Activated naive CD8-positive, alpha-beta T cell treated with anti-CD3 and anti-CD28 coated beads for 36 hours (primary cell): ENCODE measurements around the gene METTL22. TPM values are rescaled to one million over a fixed set of nuclear protein-coding genes. Genes with fewer than 3 reads are reported as not detected.

Experiments
- DNase-seq: peaks from one replicate; pipeline ENCODE4 v3.0.0; 2021
- H3K27ac Mint-ChIP-seq: one replicate; pipeline ENCODE4 v1.8.0; 2022; ENCODE audit warnings: mild to moderate bottlenecking, moderate library complexity, mixed read lengths
- H3K27me3 Mint-ChIP-seq: one replicate; pipeline ENCODE4 v1.8.0; 2022; ENCODE audit warnings: mild to moderate bottlenecking, mixed read lengths
- H3K36me3 Mint-ChIP-seq: one replicate; pipeline ENCODE4 v1.8.0; 2021; ENCODE audit warnings: mild to moderate bottlenecking, mixed read lengths
- H3K4me1 Mint-ChIP-seq: one replicate; pipeline ENCODE4 v1.8.0; 2021; ENCODE audit warnings: mixed read lengths
- H3K4me3 Mint-ChIP-seq: one replicate; pipeline ENCODE4 v1.8.0; 2022; ENCODE audit warnings: mild to moderate bottlenecking, moderate library complexity, mixed read lengths
- H3K9me3 Mint-ChIP-seq: one replicate; pipeline ENCODE4 v1.8.0; 2022; ENCODE audit warnings: mixed read lengths
- total RNA-seq, 2 experiments: library from RNA; stranded (reverse); gene quantifications; one replicate each; pipeline ENCODE4 v1.2.3, GENCODE V29; 2021

Gene METTL22
- total RNA-seq, 2 experiments from 2014 or later: 25.0 to 26.8 TPM

GRCh38 chr16:8588682-8589056 lies 32.8 kb upstream of the METTL22 start:
- Mint-ChIP-seq H3K36me3 (no peaks in the 10 kb centered on the region), H3K27ac (no peak overlapping the region), H3K9me3 (no peaks in the 10 kb centered on the region), H3K4me3 (no peak overlapping the region), H3K4me1 (peaks cover 3% of the 10 kb centered on the region), H3K27me3 (peaks cover 39% of the 10 kb centered on the region)
- DNase-seq: no peak

DNA sequence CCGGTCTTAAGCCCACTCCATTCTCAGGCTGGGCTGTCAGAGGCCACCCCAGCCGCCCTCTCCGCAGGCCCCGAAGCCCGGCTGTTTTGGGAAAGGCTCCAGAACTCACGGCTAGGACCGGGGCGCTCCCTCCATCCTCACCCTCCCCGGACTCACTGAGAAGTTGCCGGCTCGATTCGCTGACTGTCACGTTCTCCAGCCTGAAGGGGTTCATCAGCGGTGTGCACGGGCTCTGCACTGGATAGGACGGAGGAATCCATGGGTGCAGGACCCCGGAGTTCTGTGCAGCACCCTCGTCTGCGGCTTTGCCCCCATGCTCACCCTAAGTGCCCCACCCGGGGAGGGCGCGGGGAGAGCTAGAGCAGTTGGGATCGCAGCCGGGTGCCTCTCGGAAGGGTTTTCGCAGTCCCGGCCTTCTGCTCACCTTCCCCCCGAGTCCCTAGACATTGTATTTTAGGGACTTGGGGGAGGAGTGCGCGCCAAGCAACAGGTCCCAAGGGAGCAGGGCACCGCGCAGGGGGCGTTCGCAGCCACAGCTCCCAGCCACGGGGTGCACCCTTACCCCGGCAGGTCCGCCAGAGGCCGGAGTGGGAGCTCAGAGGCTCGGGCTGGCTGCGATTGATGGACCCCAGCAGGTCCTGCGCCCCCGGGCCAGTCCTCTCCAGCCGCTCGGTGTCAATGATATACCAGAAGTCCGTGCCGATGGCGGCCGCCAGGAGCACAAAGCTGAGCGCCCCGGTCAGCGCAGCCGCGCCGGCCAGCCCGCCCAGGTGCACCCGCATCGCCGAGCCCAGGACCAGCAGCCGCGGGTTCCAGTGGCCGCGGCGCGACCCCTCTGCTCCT lies 32.2 kb upstream of the METTL22 start:
- Mint-ChIP-seq H3K4me1 (peaks cover 3% of the 10 kb centered on the region), H3K4me3 (no peak overlapping the region), H3K9me3 (no peaks in the 10 kb centered on the region), H3K36me3 (no peaks in the 10 kb centered on the region), H3K27ac (no peak overlapping the region), H3K27me3 (peaks cover 39% of the 10 kb centered on the region)
- no peak for DNase-seq

- no peaks in the 10 kb centered on the region for H3K9me3 Mint-ChIP-seq
- H3K4me3 Mint-ChIP-seq: no peak within 1 kb of the TSS
- H3K4me1 Mint-ChIP-seq: peaks cover 3% of the 10 kb centered on the region
- H3K27me3 Mint-ChIP-seq: peaks cover 43% of the 10 kb centered on the region
- DNase-seq: no peak
- H3K27ac Mint-ChIP-seq: no peak within 1 kb of the TSS
- H3K36me3 Mint-ChIP-seq: no peaks in the 10 kb centered on the region
These were observed 31.4 kb upstream of the METTL22 start, which contains the start of gene TMEM114 for GRCh38 chr16:8589900-8590688. TSS of gene TMEM114 (minus strand) at chr16:8590511. CDS start at chr16:8589838, 673 bp downstream.

GRCh38 chr16:8590811-8591210 lies 30.7 kb upstream of the METTL22 start:
- H3K4me3 Mint-ChIP-seq: no peak overlapping the region
- no peak for DNase-seq
- no peaks in the 10 kb centered on the region for H3K9me3 Mint-ChIP-seq
- H3K27me3 Mint-ChIP-seq: peaks cover 37% of the 10 kb centered on the region
- no peak overlapping the region for H3K27ac Mint-ChIP-seq
- H3K4me1 Mint-ChIP-seq: peaks cover 3% of the 10 kb centered on the region
- no peaks in the 10 kb centered on the region for H3K36me3 Mint-ChIP-seq

DNA sequence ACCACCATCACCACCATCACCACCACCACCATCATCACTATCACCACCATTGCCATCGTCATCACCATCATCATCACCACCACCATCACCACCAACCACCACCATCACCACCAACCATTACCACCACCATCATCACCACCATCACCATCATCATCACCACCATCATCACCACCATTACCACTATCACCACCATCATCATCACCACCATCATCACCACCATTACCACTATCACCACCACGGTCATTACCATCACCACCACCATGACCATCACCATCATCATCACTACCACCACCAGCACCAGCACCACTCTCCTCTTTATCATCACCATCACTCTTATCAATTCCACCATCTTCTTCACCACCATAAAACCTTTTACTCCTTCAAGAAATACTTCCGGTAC lies 30.0 kb upstream of the METTL22 start:
- Mint-ChIP-seq H3K4me3 (no peak overlapping the region), H3K27me3 (peaks cover 32% of the 10 kb centered on the region), H3K4me1 (peaks cover 3% of the 10 kb centered on the region), H3K36me3 (no peaks in the 10 kb centered on the region), H3K9me3 (no peaks in the 10 kb centered on the region), H3K27ac (no peak overlapping the region)
- no peak for DNase-seq

DNA sequence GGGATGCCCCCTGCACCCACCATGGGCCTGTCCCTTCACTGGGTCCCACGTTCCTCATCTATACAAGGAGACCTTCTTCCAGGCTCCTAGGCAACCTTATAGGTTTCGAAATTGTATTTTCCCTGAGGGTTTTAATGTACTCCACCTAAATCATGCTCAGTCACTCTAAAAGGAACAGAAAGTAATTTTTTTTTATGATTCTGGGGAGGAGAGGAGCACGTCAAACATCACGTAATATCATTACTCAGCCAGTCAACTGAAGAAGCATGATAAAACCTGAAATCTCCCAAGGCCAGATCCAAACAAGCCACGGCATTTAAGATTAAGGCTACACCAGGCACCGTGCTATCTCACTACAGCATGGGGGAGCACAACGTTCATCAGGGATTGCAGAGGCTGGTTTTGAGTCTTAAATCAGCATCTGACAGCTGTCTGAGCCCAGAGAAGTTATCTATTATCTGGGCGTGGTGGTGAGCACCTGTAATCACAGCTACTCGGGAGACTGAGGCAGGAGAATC lies 27.3 kb upstream of the METTL22 start:
- H3K27me3 Mint-ChIP-seq: peaks cover 6% of the 10 kb centered on the region
- no peak overlapping the region for H3K27ac Mint-ChIP-seq
- H3K4me1 Mint-ChIP-seq: peaks cover 3% of the 10 kb centered on the region

GRCh38 chr16:8595783-8596182 lies 25.7 kb upstream of the METTL22 start:
- no peak overlapping the region for H3K4me3 Mint-ChIP-seq
- H3K4me1 Mint-ChIP-seq: no peaks in the 10 kb centered on the region
- no peaks in the 10 kb centered on the region for H3K9me3 Mint-ChIP-seq
- DNase-seq: no peak
- peaks cover 4% of the 10 kb centered on the region for H3K27me3 Mint-ChIP-seq
- no peak overlapping the region for H3K27ac Mint-ChIP-seq
- H3K36me3 Mint-ChIP-seq: no peaks in the 10 kb centered on the region

More for the DNA sequence above, 27.3 kb upstream of the METTL22 start:
- Mint-ChIP-seq H3K36me3 (no peaks in the 10 kb centered on the region), H3K9me3 (no peaks in the 10 kb centered on the region), H3K4me3 (no peak overlapping the region)
- DNase-seq: no peak

- Mint-ChIP-seq H3K36me3 (no peaks in the 10 kb centered on the region), H3K27ac (no peak overlapping the region), H3K4me3 (no peak overlapping the region), H3K4me1 (no peaks in the 10 kb centered on the region), H3K9me3 (no peaks in the 10 kb centered on the region), H3K27me3 (peaks cover 4% of the 10 kb centered on the region)
- DNase-seq: no peak
These were observed 24.9 kb upstream of the METTL22 start for GRCh38 chr16:8596581-8596980.

DNA sequence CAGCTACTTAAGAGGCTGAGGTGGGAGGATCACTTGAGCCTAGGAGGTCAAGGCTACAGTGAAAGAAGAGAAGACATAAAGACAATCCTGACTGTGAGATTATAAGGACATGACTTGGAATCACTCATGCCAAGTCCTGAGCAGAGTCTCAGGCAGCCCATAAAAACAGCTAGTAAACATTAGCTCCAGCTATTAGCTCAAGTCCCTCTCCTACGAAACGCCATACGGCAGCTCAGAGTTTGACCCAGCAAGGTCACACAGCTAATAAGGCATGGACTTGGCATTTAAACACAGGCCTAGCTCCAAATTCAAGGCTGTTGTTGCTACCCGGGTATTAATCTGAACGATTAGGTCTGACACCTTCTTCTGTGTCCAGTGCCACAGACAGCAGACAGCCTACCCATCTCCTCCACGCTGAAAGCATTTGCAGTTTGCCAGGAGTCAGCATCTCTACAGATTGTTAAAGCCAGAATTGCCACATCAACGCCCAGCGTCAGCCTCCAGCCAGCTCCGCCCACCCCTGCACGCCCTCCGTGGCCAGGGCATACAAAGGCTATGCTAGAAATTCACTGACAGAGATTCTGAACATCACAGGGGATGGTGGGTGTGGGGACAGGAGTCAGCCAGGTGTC lies 21.2 kb upstream of the METTL22 start:
- Mint-ChIP-seq H3K4me3 (no peak overlapping the region), H3K9me3 (no peaks in the 10 kb centered on the region), H3K4me1 (no peaks in the 10 kb centered on the region), H3K36me3 (no peaks in the 10 kb centered on the region), H3K27ac (no peak overlapping the region), H3K27me3 (peaks cover 6% of the 10 kb centered on the region)
- no peak for DNase-seq

DNA sequence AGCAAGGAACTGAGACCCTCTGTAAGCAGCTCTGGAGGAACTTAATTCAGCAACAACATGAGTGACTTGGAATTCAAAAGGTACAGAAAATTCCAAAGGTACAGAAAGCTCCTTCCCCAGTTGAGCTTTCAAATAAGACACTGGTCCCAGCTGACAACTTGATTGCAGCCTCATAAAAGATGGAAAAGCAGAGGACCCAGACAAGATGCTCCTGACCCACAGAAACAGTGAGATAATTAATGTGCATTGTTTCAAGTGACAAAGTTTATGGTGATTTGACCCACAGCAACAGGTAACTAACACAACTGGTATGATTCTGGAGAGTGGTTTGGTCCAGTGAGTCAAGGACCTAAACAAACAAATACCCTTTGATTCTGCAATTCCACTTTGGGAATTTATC lies 15.9 kb upstream of the METTL22 start:
- no peaks in the 10 kb centered on the region for H3K9me3 Mint-ChIP-seq
- no peak overlapping the region for H3K27ac Mint-ChIP-seq
- no peak overlapping the region for H3K4me3 Mint-ChIP-seq
- H3K4me1 Mint-ChIP-seq: no peaks in the 10 kb centered on the region
- H3K36me3 Mint-ChIP-seq: no peaks in the 10 kb centered on the region
- DNase-seq: no peak
- H3K27me3 Mint-ChIP-seq: peaks cover 9% of the 10 kb centered on the region

DNA sequence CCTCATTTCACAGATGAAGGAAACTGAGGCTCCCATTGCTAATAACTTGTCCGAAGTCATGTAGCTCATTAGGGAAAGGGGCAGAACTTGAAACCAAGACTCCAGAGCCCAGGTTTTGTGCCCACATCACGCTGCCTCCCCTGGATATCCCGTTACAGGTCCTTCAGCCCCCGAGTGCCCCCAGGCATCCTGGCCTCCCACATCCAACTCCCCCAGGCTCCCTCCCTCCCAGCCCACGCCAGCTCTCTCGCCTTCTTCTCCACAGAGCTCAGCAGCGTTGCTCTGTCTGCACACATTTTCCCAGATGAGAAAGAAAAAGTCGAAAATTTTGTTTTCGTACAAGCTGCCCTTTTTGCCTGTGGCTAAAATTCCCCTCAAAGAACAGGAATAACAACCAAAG lies 14.3 kb upstream of the METTL22 start:
- H3K9me3 Mint-ChIP-seq: no peaks in the 10 kb centered on the region
- H3K27ac Mint-ChIP-seq: no peak overlapping the region
- H3K27me3 Mint-ChIP-seq: peaks cover 17% of the 10 kb centered on the region
- H3K4me1 Mint-ChIP-seq: no peaks in the 10 kb centered on the region
- DNase-seq: no peak
- no peak overlapping the region for H3K4me3 Mint-ChIP-seq
- no peaks in the 10 kb centered on the region for H3K36me3 Mint-ChIP-seq

DNA sequence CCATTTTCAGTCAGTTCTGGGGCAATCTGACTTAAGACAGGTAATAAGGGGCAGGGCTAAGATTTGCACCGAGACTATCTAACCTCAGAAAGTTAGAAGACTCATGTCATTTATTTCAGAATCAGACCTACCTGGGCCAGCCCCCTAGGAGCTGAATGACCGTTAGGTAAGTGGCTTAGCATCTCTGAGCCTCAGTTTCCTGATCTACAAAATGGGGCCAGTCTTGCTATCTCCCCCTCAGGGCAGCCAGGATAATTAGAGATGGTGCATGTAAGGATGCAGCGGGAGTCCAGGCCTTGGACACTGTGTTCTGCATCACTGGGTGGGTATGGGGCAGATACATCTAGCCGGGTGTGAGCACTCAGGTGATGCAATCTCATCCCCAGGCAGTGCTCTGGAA lies 10.4 kb upstream of the METTL22 start:
- Mint-ChIP-seq H3K36me3 (no peaks in the 10 kb centered on the region), H3K27me3 (peaks cover 21% of the 10 kb centered on the region), H3K4me3 (no peak overlapping the region), H3K9me3 (no peaks in the 10 kb centered on the region), H3K4me1 (no peaks in the 10 kb centered on the region), H3K27ac (no peak overlapping the region)
- no peak for DNase-seq

GRCh38 chr16:8611886-8612600 lies 9.5 kb upstream of the METTL22 start:
- Mint-ChIP-seq H3K27me3 (peaks cover 21% of the 10 kb centered on the region), H3K36me3 (no peaks in the 10 kb centered on the region), H3K4me1 (no peaks in the 10 kb centered on the region), H3K9me3 (no peaks in the 10 kb centered on the region), H3K4me3 (no peak overlapping the region), H3K27ac (no peak overlapping the region)
- no peak for DNase-seq

GRCh38 chr16:8614435-8615029 lies 7.0 kb upstream of the METTL22 start:
- H3K9me3 Mint-ChIP-seq: no peaks in the 10 kb centered on the region
- no peak overlapping the region for H3K4me3 Mint-ChIP-seq
- no peaks in the 10 kb centered on the region for H3K36me3 Mint-ChIP-seq
- peaks cover 18% of the 10 kb centered on the region for H3K27me3 Mint-ChIP-seq
- DNase-seq: no peak
- H3K4me1 Mint-ChIP-seq: no peaks in the 10 kb centered on the region
- H3K27ac Mint-ChIP-seq: no peak overlapping the region
